KMS-11 (cell line): ENCODE data around the gene ZNF3.

Experiments used
- H2AFZ ChIP-seq: fragments of 200-600 bp; sonication (generic); 2 replicates; pipeline ENCODE4 v1.6.1; 2016; ENCODE audit warnings: antibody characterized with exemption, mixed run types, low read depth
- H3K27ac ChIP-seq: fragments of 200-600 bp; sonication (generic); 2 replicates; pipeline ENCODE4 v1.6.1; 2016; ENCODE audit warnings: mild to moderate bottlenecking, mixed run types
- H3K27me3 ChIP-seq: fragments of 200-600 bp; sonication (generic); 2 replicates; pipeline ENCODE4 v1.6.1; 2017; ENCODE audit warnings: mild to moderate bottlenecking, low read depth, mixed run types, moderate library complexity; ENCODE audit not compliant: insufficient read depth
- H3K36me3 ChIP-seq: fragments of 200-600 bp; sonication (generic); 2 replicates; pipeline ENCODE4 v1.6.1; 2017; ENCODE audit warnings: mild to moderate bottlenecking, mixed run types; ENCODE audit not compliant: insufficient read depth
- H3K4me1 ChIP-seq: fragments of 200-600 bp; sonication (generic); 2 replicates; pipeline ENCODE4 v1.6.1; 2016; ENCODE audit warnings: mild to moderate bottlenecking, low read depth, mixed run types; ENCODE audit not compliant: poor library complexity, severe bottlenecking
- H3K4me2 ChIP-seq: fragments of 200-600 bp; sonication (generic); 2 replicates; pipeline ENCODE4 v1.7.0; 2016; ENCODE audit warnings: mild to moderate bottlenecking, mixed run types
- H3K4me3 ChIP-seq: fragments of 200-600 bp; sonication (generic); IDR thresholded peaks from 2 replicates; pipeline ENCODE4 v1.6.1; 2017; ENCODE audit warnings: low read depth, low read length, mixed read lengths; ENCODE audit not compliant: insufficient read depth
- H3K79me2 ChIP-seq: fragments of 200-600 bp; sonication (generic); 2 replicates; pipeline ENCODE4 v1.6.1; 2016; ENCODE audit warnings: low read depth, mixed run types; ENCODE audit not compliant: insufficient read depth
- H3K9ac ChIP-seq: fragments of 200-600 bp; sonication (generic); 2 replicates; pipeline ENCODE4 v1.6.1; 2016; ENCODE audit warnings: mild to moderate bottlenecking, mixed run types
- H4K20me1 ChIP-seq: fragments of 200-600 bp; sonication (generic); 2 replicates; pipeline ENCODE4 v1.6.1; 2016; ENCODE audit warnings: mild to moderate bottlenecking, mixed run types; ENCODE audit not compliant: insufficient read depth
- TF ChIP-seq, protein P1 (sequence below): fragments of 200-600 bp; sonication (generic); conservative IDR thresholded peaks from 2 replicates; pipeline ENCODE4 v1.6.1; 2017; ENCODE audit warnings: low read depth, mild to moderate bottlenecking, antibody characterized with exemption, low read length, moderate library complexity, mixed read lengths

Gene ZNF3

DNA sequence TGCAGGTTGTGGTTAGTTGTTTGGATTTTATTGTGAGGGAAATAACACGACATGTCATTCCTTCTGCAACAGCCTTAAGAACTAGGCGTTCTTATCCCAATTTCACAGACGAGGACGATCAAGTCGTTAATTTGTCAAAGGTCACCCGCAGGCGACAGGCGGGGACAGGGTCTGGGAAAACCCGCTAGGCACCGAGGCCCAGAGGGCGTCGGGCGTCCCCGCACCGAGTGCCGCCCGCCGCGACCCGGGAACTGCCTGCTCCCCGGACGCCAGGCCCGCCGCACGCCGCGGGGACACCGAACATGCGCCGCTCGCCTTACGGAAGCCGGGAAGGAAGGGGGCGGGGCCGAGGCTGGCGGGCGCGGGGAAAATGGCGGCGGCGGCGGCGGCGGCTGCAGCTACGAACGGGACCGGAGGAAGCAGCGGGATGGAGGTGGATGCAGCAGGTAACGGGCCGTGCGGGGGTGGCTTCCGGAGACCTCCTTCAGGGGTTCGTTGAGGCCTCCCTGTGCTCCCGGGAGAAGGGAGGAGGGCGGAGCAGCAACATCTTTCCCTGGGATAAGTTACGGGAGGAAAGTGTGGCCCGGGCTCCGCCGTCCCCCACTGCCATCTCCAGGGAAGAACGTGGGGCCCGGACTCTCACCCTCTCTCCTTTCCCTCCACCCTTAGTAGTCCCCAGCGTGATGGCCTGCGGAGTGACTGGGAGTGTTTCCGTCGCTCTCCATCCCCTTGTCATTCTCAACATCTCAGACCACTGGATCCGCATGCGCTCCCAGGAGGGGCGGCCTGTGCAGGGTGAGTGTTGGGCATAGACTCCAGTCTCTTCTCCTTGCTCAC is 7.3 kb upstream of the ZNF3 start, which contains the start of gene COPS6:
Gene COPS6 (plus strand): TSS at position 349 of the 837 bp plus-strand sequence. CDS start 22 bp downstream, at position 371.
- peaks cover 18% of the 10 kb centered on the region for H3K4me1 ChIP-seq
- peak within 1 kb of the TSS; percentile 60 for H3K27ac ChIP-seq
- H2AFZ ChIP-seq: peak within 1 kb of the TSS; percentile 83
- no peaks in the 10 kb centered on the region; the same call in 1 of the 2 replicates for H3K27me3 ChIP-seq
- no peaks in the 10 kb centered on the region for H4K20me1 ChIP-seq
- peaks cover 22% of the 10 kb centered on the region; the same call in 1 of the 2 replicates for H3K36me3 ChIP-seq
- peak within 1 kb of the TSS; percentile 67 for H3K9ac ChIP-seq
- TF ChIP-seq, protein P1, sequence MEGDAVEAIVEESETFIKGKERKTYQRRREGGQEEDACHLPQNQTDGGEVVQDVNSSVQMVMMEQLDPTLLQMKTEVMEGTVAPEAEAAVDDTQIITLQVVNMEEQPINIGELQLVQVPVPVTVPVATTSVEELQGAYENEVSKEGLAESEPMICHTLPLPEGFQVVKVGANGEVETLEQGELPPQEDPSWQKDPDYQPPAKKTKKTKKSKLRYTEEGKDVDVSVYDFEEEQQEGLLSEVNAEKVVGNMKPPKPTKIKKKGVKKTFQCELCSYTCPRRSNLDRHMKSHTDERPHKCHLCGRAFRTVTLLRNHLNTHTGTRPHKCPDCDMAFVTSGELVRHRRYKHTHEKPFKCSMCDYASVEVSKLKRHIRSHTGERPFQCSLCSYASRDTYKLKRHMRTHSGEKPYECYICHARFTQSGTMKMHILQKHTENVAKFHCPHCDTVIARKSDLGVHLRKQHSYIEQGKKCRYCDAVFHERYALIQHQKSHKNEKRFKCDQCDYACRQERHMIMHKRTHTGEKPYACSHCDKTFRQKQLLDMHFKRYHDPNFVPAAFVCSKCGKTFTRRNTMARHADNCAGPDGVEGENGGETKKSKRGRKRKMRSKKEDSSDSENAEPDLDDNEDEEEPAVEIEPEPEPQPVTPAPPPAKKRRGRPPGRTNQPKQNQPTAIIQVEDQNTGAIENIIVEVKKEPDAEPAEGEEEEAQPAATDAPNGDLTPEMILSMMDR: no peak
- H3K79me2 ChIP-seq: peaks cover 12% of the 10 kb centered on the region; the same call in 1 of the 2 replicates
- H3K4me3 ChIP-seq: peak within 1 kb of the TSS; percentile 20
- peak within 1 kb of the TSS; percentile 97 for H3K4me2 ChIP-seq

DNA sequence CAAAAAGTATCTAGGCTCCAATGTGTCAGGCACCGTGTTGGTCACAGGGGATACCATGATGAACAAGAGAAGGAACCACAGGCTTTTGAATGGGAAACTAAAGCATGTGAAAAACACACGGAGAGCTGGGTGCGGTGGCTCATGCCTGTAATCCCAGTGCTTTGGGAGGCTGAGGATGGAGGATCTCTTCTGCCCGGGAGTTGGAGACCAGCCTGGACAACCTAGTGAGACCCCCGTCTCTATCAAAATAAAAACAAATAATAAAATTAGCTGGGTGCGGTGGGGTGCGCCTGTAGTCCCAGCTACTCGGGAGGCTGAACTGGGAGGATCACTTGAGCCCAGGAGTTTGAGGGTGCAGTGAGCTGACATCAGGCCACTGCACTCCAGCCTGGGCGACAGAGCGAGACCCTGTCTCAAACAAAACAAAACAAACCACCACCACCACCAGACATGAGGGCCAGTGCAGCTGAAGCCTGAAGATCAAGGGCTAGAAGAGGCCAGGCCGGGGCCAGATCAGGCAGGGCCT is 6.6 kb upstream of the ZNF3 start:
- H3K27ac ChIP-seq: peak overlapping the region; percentile 60
- H2AFZ ChIP-seq: peak overlapping the region; percentile 83
- H3K4me2 ChIP-seq: peak overlapping the region; percentile 97
- peak overlapping the region; percentile 67 for H3K9ac ChIP-seq
- H3K36me3 ChIP-seq: peaks cover 17% of the 10 kb centered on the region; the same call in 1 of the 2 replicates
- H3K27me3 ChIP-seq: no peaks in the 10 kb centered on the region; the same call in 1 of the 2 replicates
- TF ChIP-seq, protein P1: no peak
- H4K20me1 ChIP-seq: no peaks in the 10 kb centered on the region
- H3K79me2 ChIP-seq: peaks cover 12% of the 10 kb centered on the region; the same call in 1 of the 2 replicates
- H3K4me1 ChIP-seq: peaks cover 24% of the 10 kb centered on the region
- H3K4me3 ChIP-seq: peak overlapping the region; percentile 11

DNA sequence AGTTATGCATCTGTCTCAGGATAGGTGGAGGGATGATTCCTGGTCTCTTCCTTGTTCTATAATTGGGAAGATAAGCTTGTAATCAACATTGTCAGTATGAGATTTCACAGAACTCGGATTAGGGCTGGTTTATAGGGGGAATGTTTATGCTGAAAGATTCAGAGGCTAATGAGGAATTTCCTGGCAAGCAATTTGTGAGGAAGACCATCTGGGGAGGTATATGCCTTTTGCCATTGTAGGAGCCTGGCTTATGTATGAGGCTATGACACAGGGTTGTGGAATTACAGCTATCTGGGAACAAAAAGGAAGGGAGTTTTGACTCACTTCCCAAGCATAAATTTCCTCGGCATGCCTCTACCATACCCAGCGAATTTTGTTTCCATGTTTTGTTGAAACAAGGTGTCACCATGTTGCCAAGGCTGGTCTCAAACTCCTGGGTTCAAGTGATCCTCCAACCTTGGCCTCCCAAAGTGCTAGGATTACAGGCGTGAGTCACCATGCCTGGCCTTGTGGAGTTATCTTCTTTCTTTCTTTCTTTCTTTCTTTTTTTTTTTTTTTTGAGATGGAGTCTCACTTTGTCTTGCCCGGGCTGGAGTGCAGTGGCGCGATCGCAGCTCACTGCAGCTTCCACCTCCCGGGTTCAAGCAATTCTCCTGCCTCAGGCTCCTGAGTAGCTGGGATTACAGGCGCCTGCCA is 5.7 kb upstream of the ZNF3 start:
- Histone ChIP-seq H3K27ac (no peak overlapping the region), H3K79me2 (peaks cover 12% of the 10 kb centered on the region; the same call in 1 of the 2 replicates), H3K27me3 (no peaks in the 10 kb centered on the region; the same call in 1 of the 2 replicates), H4K20me1 (no peaks in the 10 kb centered on the region), H2AFZ (no peak overlapping the region), H3K36me3 (peaks cover 8% of the 10 kb centered on the region; the same call in 1 of the 2 replicates), H3K9ac (no peak overlapping the region), H3K4me1 (peaks cover 29% of the 10 kb centered on the region), H3K4me3 (no peak overlapping the region), H3K4me2 (no peak overlapping the region)
- TF ChIP-seq, protein P1: no peak

DNA sequence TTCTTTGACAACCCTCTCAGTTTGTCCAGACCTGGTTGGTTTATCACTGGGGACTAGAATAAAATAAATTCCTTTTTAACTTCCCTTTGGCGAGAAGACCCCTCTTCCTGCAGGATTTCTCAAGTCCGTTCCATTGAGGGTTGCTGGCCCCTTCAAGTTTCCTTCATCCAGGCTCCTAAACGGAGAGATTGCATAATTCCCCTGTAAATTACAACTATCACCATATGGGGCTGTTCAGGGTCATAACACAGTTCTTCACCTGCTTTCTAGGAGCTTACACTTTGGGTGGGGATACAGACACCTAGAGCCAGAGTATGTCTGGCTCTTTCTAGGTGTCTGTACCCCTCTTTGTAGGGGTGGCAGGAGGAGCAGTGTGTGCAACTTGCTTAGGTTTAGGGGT is 4.0 kb upstream of the ZNF3 start:
- Histone ChIP-seq H3K79me2 (peaks cover 21% of the 10 kb centered on the region), H3K27me3 (no peaks in the 10 kb centered on the region; the same call in 1 of the 2 replicates), H3K27ac (no peak overlapping the region), H4K20me1 (no peaks in the 10 kb centered on the region), H3K4me2 (no peak overlapping the region), H2AFZ (no peak overlapping the region), H3K4me3 (no peak overlapping the region), H3K9ac (no peak overlapping the region), H3K4me1 (peaks cover 32% of the 10 kb centered on the region), H3K36me3 (no peaks in the 10 kb centered on the region)
- TF ChIP-seq, protein P1: no peak
